Body of pancreas (tissue), 4 donors: ENCODE data around the gene BAHCC1.

Source experiments
- CTCF ChIP-seq, 7 experiments: fragments of 450-650 bp in 4 of 7; fragments of 200-600 bp in 3 of 7; sonication (generic) in 3 of 7; IDR thresholded peaks; one replicate each; pipeline ENCODE4 v1.5.1; 2016 to 2019; ENCODE audit warnings: antibody characterized with exemption in 7 of 7
- POLR2A ChIP-seq, 3 donors: fragments of 450-650 bp; IDR thresholded peaks; one replicate each; pipeline ENCODE4 v1.6.1; 2016; ENCODE audit warnings: antibody characterized with exemption in 3 of 3, mild to moderate bottlenecking in 2 of 3

- TF ChIP-seq CTCF (IDR thresholded peaks at IDR 0.05): no peak
- peak in 1 of 3 donors; percentile 42 for TF ChIP-seq POLR2A (IDR thresholded peaks at IDR 0.05)
These were observed 119.2 kb downstream of the BAHCC1 start for GRCh38 chr17:81514489-81514738.
